GM18526 (cell line): ENCODE measurements around the gene RBCK1.

Experiments
- POLR2A ChIP-seq: IDR thresholded peaks from 3 replicates; pipeline ENCODE4 v1.6.1; 2011; ENCODE audit not compliant: insufficient read length; ENCODE audit errors: extremely low read depth

The RBCK1 gene

DNA sequence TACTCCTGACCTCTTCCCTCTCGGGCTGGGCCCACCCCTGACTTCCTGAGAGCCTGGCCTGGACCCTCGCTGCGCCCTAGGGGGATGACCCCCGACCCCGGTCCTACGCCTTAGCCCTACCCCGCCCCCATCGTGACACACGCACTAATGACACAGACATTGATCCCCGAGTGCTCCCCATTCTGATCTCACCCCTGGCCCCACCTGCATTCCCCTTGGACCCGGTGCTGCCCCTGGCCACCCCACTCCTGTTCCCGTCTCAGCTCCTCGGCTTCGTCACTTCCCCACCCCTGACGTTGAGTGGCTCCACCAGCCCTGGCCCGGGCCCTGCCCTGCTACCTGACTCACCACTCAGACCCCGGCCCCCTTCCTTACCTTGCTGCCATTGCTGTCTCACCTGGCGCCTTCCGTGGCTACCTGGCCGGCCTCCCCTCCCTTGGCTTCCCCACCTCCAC lies 12.1 kb downstream of the RBCK1 start:
- TF ChIP-seq POLR2A, result no peak

GRCh38 chr20:420721-421574 lies 12.8 kb downstream of the RBCK1 start:
- TF ChIP-seq POLR2A, result no peak

DNA sequence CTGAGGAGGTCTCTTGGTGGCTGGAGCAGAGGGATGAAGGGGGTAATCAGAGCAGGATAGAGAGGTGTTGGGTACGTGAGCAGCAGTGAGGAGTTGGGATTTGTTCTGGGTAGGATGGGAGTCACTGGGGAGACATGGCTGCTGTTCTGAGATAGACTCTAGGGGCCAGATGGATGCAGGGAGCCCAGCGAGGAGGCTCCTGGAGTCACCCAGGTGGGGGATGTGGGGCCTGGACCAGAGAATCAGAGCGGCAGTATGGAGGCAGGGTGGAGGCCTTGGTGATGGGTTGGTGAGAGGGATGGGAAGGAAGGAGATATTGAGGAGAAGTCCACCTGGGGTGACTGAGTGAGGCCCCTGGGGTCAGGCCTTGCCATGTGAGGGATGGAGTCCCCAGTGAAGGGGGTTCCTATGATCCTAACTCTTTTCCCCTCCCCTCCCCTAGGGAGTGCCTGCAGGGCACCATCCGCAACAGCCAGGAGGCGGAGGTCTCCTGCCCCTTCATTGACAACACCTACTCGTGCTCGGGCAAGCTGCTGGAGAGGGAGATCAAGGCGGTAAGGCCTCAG lies 13.7 kb downstream of the RBCK1 start:
- TF ChIP-seq POLR2A, result no peak

DNA sequence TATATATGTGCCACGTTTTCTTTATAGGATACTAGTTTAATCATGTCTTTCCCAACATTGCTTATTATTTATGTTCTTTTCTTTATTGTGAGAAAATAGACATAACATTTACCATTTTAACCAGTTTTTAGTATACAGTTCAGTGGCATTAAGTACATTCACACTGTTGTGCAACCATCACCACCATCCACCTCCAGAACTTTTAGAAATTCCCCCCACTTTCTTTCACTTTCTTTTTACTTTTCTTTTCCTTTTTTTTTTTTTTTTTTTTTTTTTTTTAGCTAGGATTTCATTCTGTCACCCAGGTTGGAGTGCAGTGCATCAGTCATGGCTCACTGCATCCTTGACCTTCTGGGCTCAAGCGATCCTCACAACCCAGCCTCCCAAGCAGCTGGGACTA lies 18.5 kb downstream of the RBCK1 start:
- TF ChIP-seq POLR2A, result no peak

DNA sequence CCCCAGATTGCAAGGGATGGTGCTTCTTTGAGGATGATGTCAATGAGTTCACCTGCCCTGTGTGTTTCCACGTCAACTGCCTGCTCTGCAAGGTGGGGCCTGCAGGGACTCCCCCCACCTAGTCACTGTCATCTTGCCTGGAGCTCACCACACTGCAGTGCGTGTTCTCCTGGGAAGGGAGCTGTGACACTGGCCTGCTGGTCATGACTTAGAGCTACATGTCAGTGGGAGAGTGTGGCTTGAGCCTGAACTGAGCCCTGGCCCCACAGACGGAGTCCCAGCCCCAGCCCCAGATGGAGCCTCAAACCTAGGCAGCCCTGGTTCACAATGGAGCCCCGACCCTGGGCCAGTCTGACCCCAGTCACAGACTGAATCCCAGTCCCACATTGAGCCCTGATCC lies 19.3 kb downstream of the RBCK1 start:
- no peak for TF ChIP-seq POLR2A

GRCh38 chr20:427849-428657 lies 20.0 kb downstream of the RBCK1 start:
- TF ChIP-seq POLR2A, result no peak

GRCh38 chr20:428658-429200 lies 20.6 kb downstream of the RBCK1 start:
- TF ChIP-seq POLR2A, result no peak

DNA sequence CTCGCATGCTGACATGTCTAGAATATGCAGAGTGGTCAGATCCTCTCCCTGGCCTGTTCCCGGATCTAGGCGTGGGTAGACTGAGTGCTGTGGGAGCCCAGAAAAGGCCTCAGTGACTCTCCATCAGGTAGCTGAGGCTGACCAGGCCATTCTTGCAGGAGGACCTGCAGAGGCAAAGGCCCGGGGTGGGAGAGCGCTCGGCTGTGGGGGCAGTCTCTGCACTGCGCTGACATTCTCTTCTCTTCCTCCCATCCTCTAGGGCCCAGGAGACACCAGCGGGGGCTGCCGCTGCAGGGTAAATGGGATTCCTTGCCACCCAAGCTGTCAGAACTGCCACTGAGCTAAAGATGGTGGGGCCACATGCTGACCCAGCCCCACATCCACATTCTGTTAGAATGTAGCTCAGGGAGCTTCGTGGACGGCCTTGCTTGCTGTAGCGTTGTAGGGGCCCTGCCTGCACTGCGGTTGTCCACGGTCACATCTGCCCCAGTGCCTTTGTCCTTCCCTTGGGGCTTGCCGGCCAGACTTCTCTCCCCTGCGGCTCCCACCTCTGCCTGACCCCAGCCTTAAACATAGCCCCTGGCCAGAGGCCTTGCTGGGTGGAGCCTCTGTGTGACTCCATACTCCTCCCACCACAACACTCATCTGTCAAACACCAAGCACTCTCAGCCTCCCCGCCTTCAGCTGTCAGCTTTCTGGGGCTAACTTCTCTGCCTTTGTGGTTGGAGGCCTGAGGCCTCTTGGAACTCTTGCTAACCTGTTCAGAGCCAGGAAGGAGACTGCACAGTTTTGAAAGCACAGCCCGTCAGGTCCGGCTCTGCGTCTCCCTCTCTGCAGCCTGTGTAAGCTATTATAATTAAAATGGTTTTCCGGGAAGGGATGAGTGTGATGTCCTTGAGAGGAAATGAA lies 22.2 kb downstream of the RBCK1 start:
- TF ChIP-seq POLR2A, result no peak

DNA sequence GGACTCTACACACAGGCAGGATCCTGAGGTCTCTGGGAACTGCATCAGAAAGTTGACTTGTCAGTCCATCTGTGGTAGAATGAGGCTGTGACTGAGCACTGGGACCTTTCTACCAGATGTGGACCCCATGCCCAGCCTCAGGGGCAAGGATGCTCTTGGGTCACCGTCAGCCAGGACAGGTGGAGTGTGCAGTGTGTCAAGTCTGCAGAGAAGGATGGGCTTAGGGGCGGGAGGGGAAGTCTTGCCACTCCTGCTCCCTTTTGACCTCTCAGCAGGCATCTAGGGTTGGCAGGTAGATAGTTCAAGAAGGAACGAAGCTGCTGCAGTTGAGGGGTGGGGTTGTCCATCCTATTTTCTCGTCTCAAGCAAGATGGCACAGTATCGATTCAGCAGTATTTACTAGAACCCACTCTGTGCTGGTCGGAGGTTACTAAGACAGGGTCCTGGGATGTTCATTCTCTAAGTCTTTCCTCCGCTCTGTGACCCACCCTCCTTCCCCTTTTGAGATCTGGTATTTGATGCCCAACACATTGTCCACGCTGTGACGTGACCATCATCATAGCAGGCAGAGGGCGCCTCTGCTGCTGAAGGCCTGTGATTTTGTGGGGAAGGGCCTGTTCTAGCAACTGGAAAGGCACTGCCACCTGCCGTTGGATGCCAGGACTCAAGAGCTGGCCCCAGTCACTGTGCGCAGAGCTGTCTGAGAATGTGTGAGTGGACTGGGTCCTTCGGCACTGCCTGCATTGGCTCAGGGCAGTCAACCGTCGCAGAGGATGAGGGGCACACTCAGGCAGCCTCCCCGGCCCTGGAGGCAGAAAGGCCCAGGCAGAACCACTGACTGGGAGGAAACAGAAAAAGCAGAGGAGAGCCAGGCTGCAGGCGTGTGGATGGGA lies 23.2 kb downstream of the RBCK1 start:
- no peak for TF ChIP-seq POLR2A

- no peak for TF ChIP-seq POLR2A
These were observed 24.1 kb downstream of the RBCK1 start for GRCh38 chr20:432208-432607.

- TF ChIP-seq POLR2A, result no peak
These were observed 24.7 kb downstream of the RBCK1 start for GRCh38 chr20:432677-433299.

DNA sequence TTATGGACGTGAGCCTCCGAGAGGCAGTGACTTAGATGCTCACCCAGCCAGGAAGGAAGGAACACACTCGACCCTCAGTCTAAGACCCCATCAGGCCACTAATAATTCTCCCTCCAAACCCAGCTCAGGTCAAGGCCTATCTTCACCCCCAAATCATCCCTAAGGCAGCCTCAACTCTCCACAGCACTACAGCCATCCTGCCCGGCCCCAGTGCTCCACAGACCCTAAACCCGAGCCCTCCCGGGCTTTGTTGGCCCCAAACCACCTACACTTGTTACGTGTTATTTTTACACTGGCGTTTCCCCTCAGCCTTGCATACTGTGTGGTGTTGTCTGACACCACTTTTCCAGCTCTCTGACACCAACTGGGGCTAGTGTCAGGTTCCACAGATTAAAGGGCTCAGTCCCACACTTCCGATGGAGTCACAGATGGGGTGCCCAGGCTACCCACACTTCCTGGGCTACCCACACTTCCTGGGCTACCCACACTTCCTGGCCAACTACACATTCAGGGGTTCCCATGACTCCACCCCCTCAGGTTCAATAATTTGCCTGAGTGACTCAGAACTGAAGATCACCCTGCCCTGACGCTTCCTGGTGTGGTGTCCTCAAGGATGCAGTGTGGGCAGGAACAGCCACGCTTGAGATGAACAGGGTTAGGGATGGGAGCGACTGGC lies 25.3 kb downstream of the RBCK1 start:
- TF ChIP-seq POLR2A, result no peak

GRCh38 chr20:434221-434620 lies 26.1 kb downstream of the RBCK1 start:
- no peak for TF ChIP-seq POLR2A
